AG09309 (cell line): ENCODE results near the gene KCTD16.

ENCODE experiments used
- DNase-seq: peaks from one replicate; pipeline ENCODE4 v3.0.0-alpha.2; 2010; ENCODE audit warnings: low read depth
- H3K4me3 ChIP-seq: 2 replicates; pipeline ENCODE4 v1.5.1; 2011; ENCODE audit warnings: mild to moderate bottlenecking, low read depth, low read length, moderate library complexity; ENCODE audit not compliant: control insufficient read depth
- TF ChIP-seq, protein P1 (sequence below): IDR thresholded peaks from 2 replicates; pipeline ENCODE4 v1.5.1; 2011; ENCODE audit warnings: mild to moderate bottlenecking, low read depth, low read length, inconsistent platforms; ENCODE audit not compliant: insufficient read depth, control insufficient read depth; ENCODE audit errors: missing control alignments

KCTD16 gene

DNA sequence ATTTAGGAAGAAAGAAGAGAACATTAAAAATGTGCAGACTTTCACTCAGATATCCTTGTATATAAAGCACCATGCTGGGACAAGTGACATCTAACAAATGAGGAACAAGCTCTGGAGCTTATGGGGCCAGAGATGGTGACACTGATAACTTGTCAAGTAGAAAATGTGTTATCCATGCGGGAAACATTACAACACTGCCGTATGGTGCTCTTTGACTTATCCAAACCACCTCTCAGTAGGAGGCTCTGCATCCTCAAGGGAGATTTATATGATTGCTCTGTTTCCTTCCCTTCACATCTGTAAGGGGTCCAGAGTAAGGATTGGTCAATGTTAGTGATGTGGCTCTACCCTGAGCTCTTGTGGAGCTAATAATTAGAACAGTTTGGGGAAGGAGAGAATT, 23.5 kb downstream of the KCTD16 start:
- TF ChIP-seq, protein P1, sequence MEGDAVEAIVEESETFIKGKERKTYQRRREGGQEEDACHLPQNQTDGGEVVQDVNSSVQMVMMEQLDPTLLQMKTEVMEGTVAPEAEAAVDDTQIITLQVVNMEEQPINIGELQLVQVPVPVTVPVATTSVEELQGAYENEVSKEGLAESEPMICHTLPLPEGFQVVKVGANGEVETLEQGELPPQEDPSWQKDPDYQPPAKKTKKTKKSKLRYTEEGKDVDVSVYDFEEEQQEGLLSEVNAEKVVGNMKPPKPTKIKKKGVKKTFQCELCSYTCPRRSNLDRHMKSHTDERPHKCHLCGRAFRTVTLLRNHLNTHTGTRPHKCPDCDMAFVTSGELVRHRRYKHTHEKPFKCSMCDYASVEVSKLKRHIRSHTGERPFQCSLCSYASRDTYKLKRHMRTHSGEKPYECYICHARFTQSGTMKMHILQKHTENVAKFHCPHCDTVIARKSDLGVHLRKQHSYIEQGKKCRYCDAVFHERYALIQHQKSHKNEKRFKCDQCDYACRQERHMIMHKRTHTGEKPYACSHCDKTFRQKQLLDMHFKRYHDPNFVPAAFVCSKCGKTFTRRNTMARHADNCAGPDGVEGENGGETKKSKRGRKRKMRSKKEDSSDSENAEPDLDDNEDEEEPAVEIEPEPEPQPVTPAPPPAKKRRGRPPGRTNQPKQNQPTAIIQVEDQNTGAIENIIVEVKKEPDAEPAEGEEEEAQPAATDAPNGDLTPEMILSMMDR: no peak
- no peak overlapping the region for H3K4me3 ChIP-seq
- DNase-seq: no peak

DNA sequence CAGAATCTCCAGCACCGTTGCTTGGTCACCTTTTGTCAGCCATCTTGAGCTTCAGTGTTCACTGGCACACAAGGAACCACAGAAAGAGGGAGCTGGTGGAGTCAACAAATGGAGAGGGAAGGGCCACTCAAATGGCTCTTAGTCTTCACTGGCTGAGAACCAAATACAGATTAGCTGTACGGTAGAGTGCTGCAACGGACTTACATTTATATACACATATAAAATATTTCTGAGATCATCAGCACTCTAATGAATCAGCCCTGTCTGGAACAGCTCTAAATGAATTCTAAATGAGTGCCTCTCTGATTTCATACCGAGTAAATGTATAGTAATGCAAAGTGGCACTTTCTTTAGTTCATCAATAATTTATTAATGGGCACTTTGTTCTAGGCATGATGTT, 24.8 kb downstream of the KCTD16 start:
- TF ChIP-seq, protein P1: no peak
- no peak overlapping the region for H3K4me3 ChIP-seq
- DNase-seq: no peak

DNA sequence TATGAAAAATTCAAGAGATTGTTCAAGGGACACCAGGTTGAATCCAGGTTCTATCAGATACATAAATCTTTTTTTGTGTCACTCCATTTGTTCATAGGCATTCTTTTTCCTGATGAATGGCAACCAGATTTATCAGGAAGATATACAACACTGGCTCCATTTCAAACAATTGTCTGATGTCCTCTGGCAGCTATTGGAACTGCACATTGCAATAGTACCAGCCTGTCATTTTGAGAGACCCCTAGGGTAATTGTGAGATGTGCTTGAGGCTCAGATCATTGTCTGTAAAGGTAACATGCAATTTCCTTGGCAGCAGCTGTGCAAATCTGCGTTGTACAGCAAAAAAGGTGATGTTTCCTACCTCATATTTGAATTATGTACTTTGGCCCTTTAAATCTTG, 25.9 kb downstream of the KCTD16 start:
- TF ChIP-seq, protein P1: no peak
- no peak overlapping the region for H3K4me3 ChIP-seq
- no peak for DNase-seq

DNA sequence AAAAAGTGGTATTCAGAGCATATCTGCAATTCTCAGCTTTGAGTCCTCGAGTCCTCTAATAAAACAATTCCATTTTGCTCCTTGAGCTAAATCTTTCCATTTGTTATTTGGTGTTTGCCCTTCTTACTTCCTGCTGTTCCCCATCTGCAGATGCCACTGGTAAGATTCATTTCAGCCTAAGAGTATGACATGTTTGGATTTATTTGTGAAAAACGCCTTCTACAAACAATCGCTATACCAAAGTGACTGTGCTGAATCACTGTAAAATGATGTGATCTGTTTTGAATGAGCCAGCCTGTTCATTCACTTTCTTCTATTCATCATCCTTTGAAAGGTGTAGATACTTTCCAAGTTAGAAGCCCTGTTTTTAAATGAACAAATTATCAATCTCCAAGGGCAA, 27.7 kb downstream of the KCTD16 start:
- TF ChIP-seq, protein P1: no peak
- no peak for DNase-seq
- no peak overlapping the region for H3K4me3 ChIP-seq

DNA sequence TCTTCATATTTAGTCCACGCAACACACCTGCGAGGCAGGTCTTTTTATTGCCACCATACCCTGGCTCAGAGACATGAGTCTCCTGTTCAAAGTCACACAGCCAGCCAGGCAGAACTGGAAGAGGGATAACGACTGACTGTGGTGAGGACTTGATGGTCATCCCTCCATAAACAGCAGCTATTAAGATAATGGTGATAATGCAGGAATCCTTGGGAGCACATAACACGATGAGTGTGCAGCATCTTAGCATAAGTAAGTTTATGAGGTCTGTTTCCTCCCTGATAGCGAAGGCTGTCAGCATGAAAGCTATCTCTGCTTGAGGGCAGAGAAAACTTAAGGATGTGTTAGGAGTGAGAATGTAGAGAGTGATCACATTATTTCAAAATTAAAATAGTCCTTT, 30.9 kb downstream of the KCTD16 start:
- DNase-seq: no peak
- TF ChIP-seq, protein P1: no peak
- no peak overlapping the region for H3K4me3 ChIP-seq

DNA sequence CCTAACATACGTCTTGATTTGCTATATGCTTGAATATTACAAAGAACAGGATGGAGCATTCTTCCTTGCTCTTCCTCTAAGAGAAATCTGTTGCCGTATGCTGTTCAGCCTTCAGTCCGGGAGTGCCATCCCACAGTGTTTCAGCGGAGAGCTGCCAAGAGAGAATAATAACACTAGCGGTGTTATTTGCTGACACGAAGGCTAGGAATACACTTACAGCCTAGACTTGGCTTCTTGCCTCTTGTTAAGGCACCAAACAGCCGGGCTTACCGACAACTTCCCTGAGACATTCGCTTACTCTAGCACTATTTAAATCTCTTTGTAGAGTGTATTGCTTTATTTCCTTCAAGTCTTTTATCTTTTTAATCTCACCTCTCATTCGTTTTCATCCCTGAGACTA, 31.4 kb downstream of the KCTD16 start:
- no peak overlapping the region for H3K4me3 ChIP-seq
- TF ChIP-seq, protein P1: no peak
- DNase-seq: no peak

DNA sequence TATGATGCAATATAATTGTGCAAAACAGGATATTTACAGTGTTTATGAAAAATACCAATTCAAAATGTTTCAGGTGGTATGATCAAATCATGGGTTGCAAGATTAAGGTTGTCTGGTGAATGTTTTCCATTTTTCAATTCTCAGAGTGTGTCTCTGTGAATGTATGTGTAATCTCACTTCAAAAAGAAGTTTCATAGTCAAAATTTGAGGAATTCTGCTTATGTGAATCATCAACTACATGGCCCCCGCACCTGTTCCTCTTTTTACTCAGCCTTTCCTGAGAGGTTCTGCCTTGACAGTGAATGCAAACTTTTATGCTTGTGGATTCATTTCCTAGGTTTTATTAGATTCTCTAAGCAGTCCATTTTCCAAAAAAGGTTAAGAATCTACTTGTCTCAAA, 32.1 kb downstream of the KCTD16 start:
- TF ChIP-seq, protein P1: no peak
- no peak overlapping the region for H3K4me3 ChIP-seq
- DNase-seq: no peak
